DMS153 (cell line): ENCODE results near the gene NFATC1.
A peak's percentile ranks its signal among the peaks of the same experiment; 100 is the strongest.

Experiments used
- DNase-seq: peaks from one replicate; lab custom pipeline; 2025; lab: John Stamatoyannopoulos, UW

The NFATC1 gene

GRCh38 chr18:79522451-79523205 lies 126.9 kb downstream of the NFATC1 start:
- no peak for DNase-seq

GRCh38 chr18:79523206-79523735 lies 127.5 kb downstream of the NFATC1 start:
- no peak for DNase-seq

GRCh38 chr18:79523736-79524180 lies 128.0 kb downstream of the NFATC1 start:
- no peak for DNase-seq

DNA sequence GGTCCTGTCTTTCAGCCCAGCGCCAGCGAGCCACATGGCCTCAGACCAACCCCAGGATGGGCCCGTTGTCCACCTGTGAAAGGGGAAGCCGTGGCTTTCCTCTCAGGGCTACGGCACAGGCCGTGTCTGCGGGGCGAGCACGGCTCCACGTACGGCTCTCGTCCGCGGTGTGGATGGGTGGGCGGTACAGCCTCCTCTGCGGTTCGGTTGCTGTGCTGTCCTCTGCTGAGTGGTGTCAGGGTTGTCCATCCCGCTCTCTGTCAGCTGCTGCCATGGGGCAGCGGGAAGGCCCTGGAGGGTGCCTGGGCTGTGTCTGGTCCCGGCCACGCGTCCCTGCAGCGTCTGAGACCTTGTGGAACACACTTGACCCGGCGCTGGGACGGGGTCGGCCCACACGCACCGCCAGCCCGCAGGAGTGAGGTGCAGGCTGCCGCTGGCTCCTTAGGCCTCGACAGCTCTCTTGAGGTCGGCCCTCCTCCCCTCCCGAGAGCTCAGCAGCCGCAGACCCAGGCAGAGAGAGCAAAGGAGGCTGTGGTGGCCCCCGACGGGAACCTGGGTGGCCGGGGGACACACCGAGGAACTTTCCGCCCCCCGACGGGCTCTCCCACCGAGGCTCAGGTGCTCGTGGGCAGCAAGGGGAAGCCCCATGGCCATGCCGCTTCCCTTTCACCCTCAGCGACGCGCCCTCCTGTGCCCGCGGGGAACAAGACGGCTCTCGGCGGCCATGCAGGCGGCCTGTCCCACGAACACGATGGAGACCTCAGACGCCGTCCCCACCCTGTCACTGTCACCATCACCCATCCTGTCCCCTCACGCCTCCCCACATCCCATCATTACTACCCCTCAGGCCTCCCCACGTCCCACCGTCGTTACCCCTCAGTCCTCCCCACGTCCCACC lies 128.7 kb downstream of the NFATC1 start:
- no peak for DNase-seq

- DNase-seq = no peak
Observed at GRCh38 chr18:79525556-79526467, 130.1 kb downstream of the NFATC1 start.

GRCh38 chr18:79526468-79527460 lies 131.0 kb downstream of the NFATC1 start:
- no peak for DNase-seq

- no peak for DNase-seq
Observed at GRCh38 chr18:79527656-79528315, 132.1 kb downstream of the NFATC1 start.

GRCh38 chr18:79528316-79528695 lies 132.6 kb downstream of the NFATC1 start:
- DNase-seq = no peak

GRCh38 chr18:79528846-79529245 lies 133.1 kb downstream of the NFATC1 start:
- peak; percentile 44 for DNase-seq

DNA sequence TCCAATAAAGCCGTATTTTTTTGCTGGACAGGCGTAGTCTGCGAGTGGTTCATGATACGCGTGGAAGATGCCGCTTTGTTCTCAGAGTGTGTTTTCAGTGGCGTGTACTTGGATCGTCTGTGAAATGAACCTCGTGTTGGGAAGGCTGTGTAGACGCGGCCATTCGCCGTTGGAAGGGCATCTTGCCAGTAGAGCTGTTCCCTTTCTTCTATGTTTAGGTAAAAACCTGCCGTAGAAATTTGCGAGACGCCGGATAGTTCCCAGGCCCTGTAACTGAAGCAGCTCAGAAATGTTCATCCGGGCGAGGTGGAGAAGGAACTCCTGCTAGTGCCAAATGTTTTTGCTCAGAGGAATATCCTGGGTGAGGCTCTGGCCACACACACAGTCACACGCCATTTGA lies 133.6 kb downstream of the NFATC1 start:
- no peak for DNase-seq

- no peak for DNase-seq
Observed at GRCh38 chr18:79529991-79530390, 134.3 kb downstream of the NFATC1 start.

DNA sequence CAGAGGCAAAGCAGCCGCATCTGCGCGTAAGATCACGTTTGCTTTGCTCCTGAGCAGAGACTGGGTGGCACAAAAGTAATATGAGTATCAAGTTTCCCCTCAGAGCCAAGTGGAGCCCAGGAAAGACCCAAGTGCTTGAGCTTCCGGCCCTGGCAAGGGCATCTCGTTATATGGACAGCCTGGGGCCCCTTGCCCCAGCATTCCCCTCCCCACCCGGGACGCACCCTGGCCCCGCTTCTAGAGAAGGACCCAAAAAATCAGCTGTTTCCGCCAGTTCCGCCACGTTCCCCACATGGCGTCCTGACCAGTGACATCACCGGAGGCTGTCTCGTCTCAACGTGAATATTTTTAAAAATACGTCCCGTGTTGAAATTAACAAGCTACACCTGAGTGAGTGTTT lies 135.1 kb downstream of the NFATC1 start:
- no peak for DNase-seq

- no peak for DNase-seq
Observed at GRCh38 chr18:79531386-79531785, 135.7 kb downstream of the NFATC1 start.

- DNase-seq = no peak
Observed at GRCh38 chr18:79531926-79532312, 136.2 kb downstream of the NFATC1 start.

GRCh38 chr18:79532313-79533007 lies 136.7 kb downstream of the NFATC1 start:
- no peak for DNase-seq

DNA sequence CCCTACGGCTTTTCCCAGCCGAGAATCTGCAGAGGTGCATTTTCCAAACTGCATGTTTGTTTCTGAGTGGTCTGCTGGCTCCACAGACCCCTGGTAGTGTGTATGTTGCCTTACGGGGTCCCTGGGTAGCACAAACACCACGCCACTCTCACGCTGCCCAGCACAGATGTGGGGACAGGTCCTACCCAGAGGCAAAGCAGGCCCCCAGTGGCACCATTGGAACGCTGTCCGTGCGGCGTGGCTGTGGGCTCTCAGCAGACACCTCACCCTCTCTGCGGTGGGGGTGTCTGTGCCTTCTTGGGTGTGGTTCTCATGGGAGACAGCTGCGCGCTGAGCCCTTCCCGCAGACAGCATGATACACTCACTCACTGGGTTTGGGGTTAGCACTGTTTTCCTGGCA lies 137.4 kb downstream of the NFATC1 start:
- no peak for DNase-seq

DNA sequence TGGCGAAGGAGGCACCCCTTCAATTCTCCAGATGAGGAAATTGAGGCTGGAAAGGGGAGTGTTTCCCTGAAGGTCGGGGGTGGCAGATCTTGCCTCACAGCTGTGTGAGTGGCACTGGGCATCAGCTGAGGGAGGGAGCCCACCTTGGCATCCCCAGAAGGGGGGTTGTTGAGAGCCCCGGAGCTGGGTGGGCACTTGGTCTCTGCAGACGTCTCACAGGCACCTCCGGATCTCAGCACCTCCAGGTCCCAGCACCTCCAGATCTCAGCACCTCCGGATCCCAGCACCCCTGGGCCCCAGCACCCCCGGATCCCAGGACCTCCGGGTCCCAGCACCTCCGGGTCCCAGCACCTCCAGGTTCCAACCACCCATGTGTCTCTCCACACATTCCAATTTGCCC lies 137.9 kb downstream of the NFATC1 start:
- DNase-seq = no peak

DNA sequence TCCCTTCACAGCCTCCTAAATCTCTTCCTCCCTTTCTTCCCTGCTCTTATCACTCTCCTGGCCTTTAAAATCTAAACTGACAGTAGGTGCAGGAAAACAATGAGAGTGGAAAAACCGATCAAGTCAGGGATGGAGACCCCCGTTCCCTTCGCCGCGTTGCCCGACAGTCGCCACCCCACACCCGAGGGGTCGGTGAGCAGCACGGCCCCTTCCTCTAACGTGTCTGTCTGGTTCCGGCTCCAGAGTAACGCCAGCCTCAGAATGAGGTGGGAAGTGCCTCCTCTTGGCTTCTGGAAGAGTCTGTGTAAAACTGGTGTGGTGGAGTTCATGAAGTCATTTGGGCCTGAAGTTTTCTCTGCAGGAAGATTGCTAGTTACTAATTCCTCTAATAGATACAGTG lies 138.6 kb downstream of the NFATC1 start:
- no peak for DNase-seq

DNA sequence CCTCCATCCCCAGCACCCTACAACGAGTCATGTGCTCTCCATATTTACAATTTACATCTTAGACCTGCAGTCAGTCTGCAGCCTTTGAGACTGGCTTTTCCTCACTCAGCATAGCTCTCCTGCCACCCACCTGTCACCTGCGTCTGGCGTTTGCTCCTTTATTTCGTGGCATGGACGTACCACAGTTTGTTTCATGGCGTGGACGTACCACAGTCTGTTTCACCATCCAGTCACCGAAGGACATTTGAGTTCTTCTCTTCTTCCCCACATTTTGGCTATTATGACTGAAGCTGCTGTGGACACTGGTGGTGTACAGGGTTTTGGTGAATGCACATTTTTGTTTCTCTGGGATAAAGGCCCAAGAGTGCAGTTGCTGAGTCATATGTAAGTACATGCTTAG lies 142.0 kb downstream of the NFATC1 start:
- DNase-seq = no peak
